DND-41 (cell line): ENCODE results near the gene BUD31.

ENCODE experiments used
- CTCF ChIP-seq: IDR thresholded peaks from 2 replicates; pipeline ENCODE4 v1.5.1; 2012; ENCODE audit warnings: borderline replicate concordance, low read length, moderate library complexity, mild to moderate bottlenecking; ENCODE audit not compliant: poor library complexity, severe bottlenecking; ENCODE audit errors: extremely low read depth
- EZH2 ChIP-seq: IDR thresholded peaks from 3 replicates; pipeline ENCODE4 v1.6.1; 2012; ENCODE audit warnings: borderline replicate concordance, low read depth, mild to moderate bottlenecking, moderate library complexity, low read length, inconsistent platforms; ENCODE audit not compliant: severe bottlenecking

- TF ChIP-seq EZH2 (no peak), CTCF (no peak)
Observed at GRCh38 chr7:99374111-99375064, 34.4 kb upstream of the BUD31 start, which contains the start of gene ARPC1B.
